ENCODE measurements around the gene PLA2G6. TPM values are rescaled to one million over a fixed set of nuclear protein-coding genes. Genes with fewer than 3 reads are reported as not detected.
A peak's percentile ranks its signal among the peaks of the same experiment; 100 is the strongest.

The PLA2G6 gene
- total and polyA plus RNA-seq, 2 of the 13 experiments (the other 11 are each of a cell fraction or from before 2014, with no cell fraction given): 4.8 to 11.5 TPM

DNA sequence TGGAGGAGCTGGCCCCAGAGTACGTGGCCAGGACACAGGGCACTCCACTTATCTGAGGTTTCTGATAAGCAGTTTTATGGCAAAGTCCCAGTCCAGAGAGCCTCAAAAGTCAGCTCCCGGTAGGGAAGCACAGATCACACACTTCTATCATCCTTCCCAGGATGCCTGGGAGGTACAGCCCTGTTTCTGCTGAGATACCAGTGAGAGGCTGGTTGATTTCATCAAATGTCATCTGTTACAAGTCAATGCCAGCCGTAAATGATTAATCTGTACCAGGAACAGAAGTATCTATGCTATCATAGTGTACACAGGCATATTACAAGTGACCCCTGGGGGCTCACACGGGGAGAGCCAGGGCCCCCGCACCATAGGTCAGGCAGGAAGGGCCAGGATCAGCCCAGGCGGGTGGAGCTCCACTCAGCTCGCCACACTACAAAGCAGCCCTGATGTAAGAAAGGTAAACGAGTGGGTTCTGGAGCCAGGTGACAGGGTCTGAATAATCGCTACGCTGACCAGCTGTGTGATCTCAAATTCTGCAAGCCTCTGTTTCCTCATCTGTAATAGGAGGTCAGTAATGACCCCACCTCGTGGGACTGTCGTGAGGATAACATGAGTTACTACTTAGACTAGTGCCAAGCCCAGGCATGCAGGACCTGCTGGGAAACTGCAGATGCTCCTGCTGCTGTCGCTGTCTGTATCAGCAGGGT lies 17.6 kb downstream of the PLA2G6 start (continued):
- TF ChIP-seq, protein P1, sequence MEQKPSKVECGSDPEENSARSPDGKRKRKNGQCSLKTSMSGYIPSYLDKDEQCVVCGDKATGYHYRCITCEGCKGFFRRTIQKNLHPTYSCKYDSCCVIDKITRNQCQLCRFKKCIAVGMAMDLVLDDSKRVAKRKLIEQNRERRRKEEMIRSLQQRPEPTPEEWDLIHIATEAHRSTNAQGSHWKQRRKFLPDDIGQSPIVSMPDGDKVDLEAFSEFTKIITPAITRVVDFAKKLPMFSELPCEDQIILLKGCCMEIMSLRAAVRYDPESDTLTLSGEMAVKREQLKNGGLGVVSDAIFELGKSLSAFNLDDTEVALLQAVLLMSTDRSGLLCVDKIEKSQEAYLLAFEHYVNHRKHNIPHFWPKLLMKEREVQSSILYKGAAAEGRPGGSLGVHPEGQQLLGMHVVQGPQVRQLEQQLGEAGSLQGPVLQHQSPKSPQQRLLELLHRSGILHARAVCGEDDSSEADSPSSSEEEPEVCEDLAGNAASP (CRISPR knock-in tag; IDR thresholded peaks at IDR 0.05; ENCODE audit: borderline replicate concordance): no peak
- no peak for TF ChIP-seq HMG20A (CRISPR knock-in tag; IDR thresholded peaks at IDR 0.05; ENCODE audit: borderline replicate concordance)
- TF ChIP-seq, protein P2, sequence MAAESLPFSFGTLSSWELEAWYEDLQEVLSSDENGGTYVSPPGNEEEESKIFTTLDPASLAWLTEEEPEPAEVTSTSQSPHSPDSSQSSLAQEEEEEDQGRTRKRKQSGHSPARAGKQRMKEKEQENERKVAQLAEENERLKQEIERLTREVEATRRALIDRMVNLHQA (CRISPR knock-in tag; IDR thresholded peaks at IDR 0.05): no peak
- no peak for TF ChIP-seq SRSF1 (optimal IDR thresholded peaks at IDR 0.05; ENCODE audit: low read depth, low read length)
- TF ChIP-seq SOX13 (IDR thresholded peaks at IDR 0.05): no peak
- TF ChIP-seq SOX13 (CRISPR knock-in tag; conservative IDR thresholded peaks at IDR 0.05 in 1 of 2, IDR thresholded peaks at IDR 0.05 in 1 of 2): peak in 1 of 2 experiments; percentile 68; a peak in 2 of 4 replicates
- no peak for TF ChIP-seq ATM (IDR thresholded peaks at IDR 0.05; ENCODE audit: borderline replicate concordance)
- TF ChIP-seq SNAI1 (CRISPR knock-in tag; IDR thresholded peaks at IDR 0.05; ENCODE audit: borderline replicate concordance): 0 out of 2 replicates have a peak, but pooled peaks have one; percentile 11
- TF ChIP-seq MZF1 (CRISPR knock-in tag; IDR thresholded peaks at IDR 0.05; ENCODE audit: borderline replicate concordance): no peak
- TF ChIP-seq BCL6 (CRISPR knock-in tag; IDR thresholded peaks at IDR 0.05): no peak
- TF ChIP-seq ZSCAN12 (CRISPR knock-in tag; IDR thresholded peaks at IDR 0.05): no peak
- 0 out of 2 replicates have a peak, but pooled peaks have one; percentile 22 for TF ChIP-seq RFXANK (CRISPR knock-in tag; IDR thresholded peaks at IDR 0.05)
- TF ChIP-seq, protein P3, sequence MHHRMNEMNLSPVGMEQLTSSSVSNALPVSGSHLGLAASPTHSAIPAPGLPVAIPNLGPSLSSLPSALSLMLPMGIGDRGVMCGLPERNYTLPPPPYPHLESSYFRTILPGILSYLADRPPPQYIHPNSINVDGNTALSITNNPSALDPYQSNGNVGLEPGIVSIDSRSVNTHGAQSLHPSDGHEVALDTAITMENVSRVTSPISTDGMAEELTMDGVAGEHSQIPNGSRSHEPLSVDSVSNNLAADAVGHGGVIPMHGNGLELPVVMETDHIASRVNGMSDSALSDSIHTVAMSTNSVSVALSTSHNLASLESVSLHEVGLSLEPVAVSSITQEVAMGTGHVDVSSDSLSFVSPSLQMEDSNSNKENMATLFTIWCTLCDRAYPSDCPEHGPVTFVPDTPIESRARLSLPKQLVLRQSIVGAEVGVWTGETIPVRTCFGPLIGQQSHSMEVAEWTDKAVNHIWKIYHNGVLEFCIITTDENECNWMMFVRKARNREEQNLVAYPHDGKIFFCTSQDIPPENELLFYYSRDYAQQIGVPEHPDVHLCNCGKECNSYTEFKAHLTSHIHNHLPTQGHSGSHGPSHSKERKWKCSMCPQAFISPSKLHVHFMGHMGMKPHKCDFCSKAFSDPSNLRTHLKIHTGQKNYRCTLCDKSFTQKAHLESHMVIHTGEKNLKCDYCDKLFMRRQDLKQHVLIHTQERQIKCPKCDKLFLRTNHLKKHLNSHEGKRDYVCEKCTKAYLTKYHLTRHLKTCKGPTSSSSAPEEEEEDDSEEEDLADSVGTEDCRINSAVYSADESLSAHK (CRISPR knock-in tag; IDR thresholded peaks at IDR 0.05; ENCODE audit: borderline replicate concordance): no peak
- no peak for TF ChIP-seq ZNF652 (CRISPR knock-in tag; IDR thresholded peaks at IDR 0.05; ENCODE audit: borderline replicate concordance, low read depth)
- TF ChIP-seq, protein P4, sequence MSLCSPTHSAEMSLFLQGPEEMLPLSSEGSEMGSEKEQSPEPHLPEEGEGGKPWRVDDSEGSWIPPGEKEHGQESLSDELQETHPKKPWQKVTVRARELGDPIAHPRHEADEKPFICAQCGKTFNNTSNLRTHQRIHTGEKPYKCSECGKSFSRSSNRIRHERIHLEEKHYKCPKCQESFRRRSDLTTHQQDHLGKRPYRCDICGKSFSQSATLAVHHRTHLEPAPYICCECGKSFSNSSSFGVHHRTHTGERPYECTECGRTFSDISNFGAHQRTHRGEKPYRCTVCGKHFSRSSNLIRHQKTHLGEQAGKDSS (CRISPR knock-in tag; IDR thresholded peaks at IDR 0.05; ENCODE audit: borderline replicate concordance, low read depth): no peak
- TF ChIP-seq ZNF138 (CRISPR knock-in tag; IDR thresholded peaks at IDR 0.05; ENCODE audit: low read depth): no peak
- TF ChIP-seq KLF12 (CRISPR knock-in tag; IDR thresholded peaks at IDR 0.05; ENCODE audit: borderline replicate concordance): no peak
- no peak for TF ChIP-seq ZFYVE20 (CRISPR knock-in tag; IDR thresholded peaks at IDR 0.05; ENCODE audit: borderline replicate concordance, low read depth)
- peak; percentile 63 for TF ChIP-seq SAP130 (CRISPR knock-in tag; IDR thresholded peaks at IDR 0.05; ENCODE audit: low read depth)
- no peak for TF ChIP-seq ZNF737 (CRISPR knock-in tag; IDR thresholded peaks at IDR 0.05; ENCODE audit: borderline replicate concordance)
- TF ChIP-seq ZEB1 (IDR thresholded peaks at IDR 0.05; ENCODE audit: insufficient replicate concordance, low read depth): no peak
- no peak for TF ChIP-seq SRY (CRISPR knock-in tag; IDR thresholded peaks at IDR 0.05)
- TF ChIP-seq, protein P5, sequence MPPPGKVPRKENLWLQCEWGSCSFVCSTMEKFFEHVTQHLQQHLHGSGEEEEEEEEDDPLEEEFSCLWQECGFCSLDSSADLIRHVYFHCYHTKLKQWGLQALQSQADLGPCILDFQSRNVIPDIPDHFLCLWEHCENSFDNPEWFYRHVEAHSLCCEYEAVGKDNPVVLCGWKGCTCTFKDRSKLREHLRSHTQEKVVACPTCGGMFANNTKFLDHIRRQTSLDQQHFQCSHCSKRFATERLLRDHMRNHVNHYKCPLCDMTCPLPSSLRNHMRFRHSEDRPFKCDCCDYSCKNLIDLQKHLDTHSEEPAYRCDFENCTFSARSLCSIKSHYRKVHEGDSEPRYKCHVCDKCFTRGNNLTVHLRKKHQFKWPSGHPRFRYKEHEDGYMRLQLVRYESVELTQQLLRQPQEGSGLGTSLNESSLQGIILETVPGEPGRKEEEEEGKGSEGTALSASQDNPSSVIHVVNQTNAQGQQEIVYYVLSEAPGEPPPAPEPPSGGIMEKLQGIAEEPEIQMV (CRISPR knock-in tag; IDR thresholded peaks at IDR 0.05; ENCODE audit: low read depth): 0 out of 2 replicates have a peak, but pooled peaks have one; percentile 15
- TF ChIP-seq ZFY (CRISPR knock-in tag; IDR thresholded peaks at IDR 0.05): no peak
